Esophagus squamous epithelium (tissue), 5 donors: ENCODE results near the gene SUSD2. TPM values are rescaled to one million over a fixed set of nuclear protein-coding genes. Genes with fewer than 3 reads are reported as not detected.
"Not testable (repeated sequence)": the region's sequence is repeated elsewhere in the genome, so short reads cannot be mapped to it uniquely, and the experiment has no call there.

Experiments used
- DNase-seq: peaks from one replicate; lab custom pipeline; 2025; lab: John Stamatoyannopoulos, UW
- H3K27ac ChIP-seq, 4 donors: fragments of 200-600 bp; sonication (generic); one replicate each; pipeline ENCODE4 v1.5.1; 2016 to 2019; ENCODE audit warnings: mild to moderate bottlenecking in 1 of 4
- H3K27me3 ChIP-seq, 4 donors: fragments of 200-600 bp; sonication (generic); 1 replicate in 3 of 4; 2 replicates in 1 of 4; pipeline versions ENCODE4 v1.5.1 to v1.6.0; 2017 to 2021; ENCODE audit warnings: antibody characterized with exemption in 1 of 4
- H3K36me3 ChIP-seq, 3 donors: fragments of 200-600 bp; sonication (generic); one replicate each; pipeline ENCODE4 v1.5.1; 2016 to 2019
- H3K4me1 ChIP-seq, 3 donors: fragments of 200-600 bp; sonication (generic); one replicate each; pipeline ENCODE4 v1.5.1; 2017 to 2019
- H3K4me3 ChIP-seq, 4 donors: fragments of 200-600 bp; sonication (generic); 1 replicate in 3 of 4; 2 replicates in 1 of 4; pipeline ENCODE4 v1.5.1; 2016 to 2019; ENCODE audit warnings: mild to moderate bottlenecking in 2 of 4, moderate library complexity in 1 of 4
- H3K9me3 ChIP-seq, 3 donors: fragments of 200-600 bp; sonication (generic); one replicate each; pipeline ENCODE4 v1.5.1; 2016 to 2019
- CTCF ChIP-seq, 6 experiments: fragments of 450-650 bp in 4 of 6; fragments of 200-600 bp in 2 of 6; sonication (generic) in 2 of 6; IDR thresholded peaks; one replicate each; pipeline ENCODE4 v1.5.1; 2016 to 2019; ENCODE audit warnings: antibody characterized with exemption in 6 of 6, mild to moderate bottlenecking in 4 of 6, moderate library complexity in 4 of 6
- POLR2A ChIP-seq, 4 donors: fragments of 450-650 bp; IDR thresholded peaks; one replicate each; pipeline ENCODE4 v1.6.1; 2017; ENCODE audit warnings: antibody characterized with exemption in 4 of 4, mild to moderate bottlenecking in 4 of 4, moderate library complexity in 3 of 4
- WGBS, 2 donors: methylation state at CpG; one replicate each; pipeline ENCODE4 v1.1.5; 2018; 5-methylcytosine and 5-hydroxymethylcytosine counted together
- intact Hi-C: fragments of 100-400 bp; cut with DNase I; formaldehyde crosslinking; loops from one replicate; pipeline ENCODE4 v1.15.0; 2022
- total RNA-seq, 4 donors: library from RNA; depleted of rRNA; stranded (reverse); fragments of >200 nt; gene quantifications; one replicate each; pipeline ENCODE4 v1.1.0, GENCODE V29; 2016
- donor health status: DM: yes; HTN: yes; CAD: no.

The SUSD2 gene
- total RNA-seq, 4 donors from 2014 or later = 1.1 to 2.5 (median 1.6) TPM

- 74 to 77% methylated on average over 4 of the region's 4 CpGs for WGBS, 2 donors
- DNase-seq = no peak
- no peak overlapping the region for H3K27ac ChIP-seq
- no peak overlapping the region for H3K4me3 ChIP-seq
- no peaks in the 10 kb centered on the region for H3K9me3 ChIP-seq
- intact Hi-C loops = no loop called here
- peaks cover 0 to 3% (median 0%) of the 10 kb centered on the region in 4 donors for H3K27me3 ChIP-seq
- TF ChIP-seq POLR2A (IDR thresholded peaks at IDR 0.05) (no peak), CTCF (IDR thresholded peaks at IDR 0.05) (no peak)
- no peaks in the 10 kb centered on the region for H3K36me3 ChIP-seq
- peaks cover 11 to 47% (median 19%) of the 10 kb centered on the region in 3 donors for H3K4me1 ChIP-seq
These were observed 28.4 kb downstream of the SUSD2 start for GRCh38 chr22:24209687-24210086.

- H3K36me3 ChIP-seq, H3K27ac ChIP-seq, H3K27me3 ChIP-seq, H3K4me3 ChIP-seq, intact Hi-C loops, DNase-seq, H3K9me3 ChIP-seq: not testable (repeated sequence)
- H3K4me1 ChIP-seq = peaks cover 11 to 47% (median 19%) of the 10 kb centered on the region in 3 donors
- 77 to 90% methylated on average over 10 to 11 of the region's 11 CpGs for WGBS, 2 donors
These were observed 29.1 kb downstream of the SUSD2 start for GRCh38 chr22:24210409-24210808.

GRCh38 chr22:24211716-24212115, 30.4 kb downstream of the SUSD2 start:
- not testable (repeated sequence) for H3K9me3 ChIP-seq

GRCh38 chr22:24213111-24213510, 31.8 kb downstream of the SUSD2 start:
- DNase-seq, H3K27ac ChIP-seq, H3K9me3 ChIP-seq, H3K4me3 ChIP-seq, H3K27me3 ChIP-seq, intact Hi-C loops, H3K36me3 ChIP-seq: not testable (repeated sequence)
- peaks cover 6 to 27% (median 8%) of the 10 kb centered on the region in 3 donors for H3K4me1 ChIP-seq
- WGBS, 2 donors = 85 to 89% methylated on average over 6 to 9 of the region's 9 CpGs

More at GRCh38 chr22:24211716-24212115, 30.4 kb downstream of the SUSD2 start:
- H3K4me3 ChIP-seq, H3K36me3 ChIP-seq, H3K27me3 ChIP-seq, DNase-seq, H3K27ac ChIP-seq, intact Hi-C loops: not testable (repeated sequence)
- WGBS, 2 donors = 91 to 92% methylated on average over 5 of the region's 6 CpGs
- H3K4me1 ChIP-seq = peaks cover 11 to 41% (median 19%) of the 10 kb centered on the region in 3 donors

DNA sequence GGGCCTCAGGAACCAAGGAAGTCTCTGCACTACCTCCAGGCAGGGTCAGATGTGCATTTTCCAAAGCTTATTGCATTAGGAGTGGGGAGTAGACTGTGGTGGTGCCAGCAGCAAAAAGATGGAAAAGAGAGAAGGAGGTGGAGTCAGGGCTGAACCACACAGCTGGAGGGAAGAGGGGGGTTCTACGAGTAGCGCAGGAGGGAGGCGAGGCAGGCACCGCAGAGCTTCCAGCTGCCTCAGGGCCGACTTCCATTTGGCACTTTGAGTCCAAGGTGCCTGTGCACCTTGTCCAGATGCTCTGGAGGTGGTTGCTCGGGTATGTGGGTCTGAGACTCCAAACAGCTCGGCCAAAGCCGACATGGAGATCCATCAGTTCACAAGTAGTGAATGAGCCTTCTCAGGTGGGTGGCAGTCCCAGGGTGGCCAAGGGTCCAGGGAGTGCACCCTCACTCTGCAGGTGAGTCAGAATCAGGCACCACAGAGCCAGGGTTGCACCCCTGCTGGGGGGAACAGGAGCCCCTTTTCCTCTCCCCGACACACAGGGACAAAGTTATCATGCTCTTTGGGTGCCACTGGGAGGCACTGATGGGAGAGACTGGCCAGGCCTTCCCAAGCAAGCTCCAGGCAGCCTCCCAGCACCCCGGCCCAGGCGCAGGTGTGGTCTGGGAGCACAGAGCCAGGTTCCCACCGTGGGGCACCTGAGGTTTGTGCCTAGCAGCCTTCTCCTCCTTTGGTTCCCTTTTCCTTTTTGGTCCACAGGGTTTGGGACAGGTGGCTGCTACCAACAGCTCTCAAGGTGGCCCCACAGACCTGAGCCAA, 33.4 kb downstream of the SUSD2 start:
- DNase-seq = no peak
- H3K4me1 ChIP-seq = peaks cover 0 to 11% (median 0%) of the 10 kb centered on the region in 3 donors
- intact Hi-C loops = no loop called here
- no peak overlapping the region for H3K4me3 ChIP-seq
- no peak overlapping the region for H3K27ac ChIP-seq
- TF ChIP-seq POLR2A (IDR thresholded peaks at IDR 0.05) (no peak), CTCF (IDR thresholded peaks at IDR 0.05) (no peak)
- H3K27me3 ChIP-seq = peaks cover 0 to 6% (median 0%) of the 10 kb centered on the region in 4 donors
- H3K36me3 ChIP-seq = no peaks in the 10 kb centered on the region
- no peaks in the 10 kb centered on the region for H3K9me3 ChIP-seq
- WGBS, 2 donors = 81 to 87% methylated on average over 9 to 11 of the region's 12 CpGs

DNA sequence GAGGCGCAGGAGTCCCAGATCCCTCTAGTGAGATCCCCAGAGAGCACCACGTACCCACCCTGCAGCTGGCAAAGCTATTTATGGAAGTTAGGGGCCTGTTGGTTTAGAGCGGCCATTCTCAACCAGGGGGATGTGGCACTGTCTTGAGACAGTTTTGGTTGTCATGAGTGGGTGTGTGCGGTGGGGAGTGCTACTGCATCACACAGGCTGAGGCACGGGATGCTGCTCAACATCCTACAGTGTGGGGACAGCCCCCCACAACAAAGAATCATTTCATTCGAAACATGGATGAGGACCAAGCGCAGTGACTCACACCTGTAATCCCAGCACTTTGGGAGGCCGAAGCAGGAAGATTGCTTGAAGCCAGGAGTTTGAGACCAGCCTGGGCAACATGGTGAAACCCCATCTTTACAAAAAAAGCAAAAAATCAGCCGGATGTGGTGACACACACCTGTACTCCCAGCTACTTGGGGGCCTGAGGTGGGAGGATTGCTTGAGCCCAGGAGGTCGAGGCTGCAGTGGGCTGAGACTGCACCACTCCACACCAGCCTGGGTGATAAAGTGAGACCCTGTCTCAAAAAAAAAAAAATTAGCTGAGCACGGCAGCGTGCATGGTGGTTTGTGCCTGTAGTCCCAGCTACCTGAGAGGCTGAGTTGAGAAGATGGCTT, 35.4 kb downstream of the SUSD2 start:
- Histone ChIP-seq H3K9me3 (no peaks in the 10 kb centered on the region), H3K27ac (no peak overlapping the region), H3K4me3 (no peak overlapping the region), H3K36me3 (no peaks in the 10 kb centered on the region), H3K4me1 (no peaks in the 10 kb centered on the region), H3K27me3 (peaks cover 0 to 6% (median 0%) of the 10 kb centered on the region in 4 donors)
- TF ChIP-seq CTCF (IDR thresholded peaks at IDR 0.05) (no peak), POLR2A (IDR thresholded peaks at IDR 0.05) (no peak)
- intact Hi-C loops = no loop called here
- WGBS, 2 donors = 77 to 85% methylated on average over 7 to 12 of the region's 12 CpGs
- DNase-seq = no peak
